ENCODE measurements around the gene B3GNT2.

- TF ChIP-seq REST (IDR thresholded peaks at IDR 0.05; ENCODE audit: low read depth): no peak
- TF ChIP-seq TAF1 (IDR thresholded peaks at IDR 0.05; ENCODE audit: low read depth): no peak
- TF ChIP-seq FOXM1 (IDR thresholded peaks at IDR 0.05; ENCODE audit: borderline replicate concordance, low read depth): no peak
- TF ChIP-seq EP300 (IDR thresholded peaks at IDR 0.05; ENCODE audit: borderline replicate concordance): no peak
- no peak for TF ChIP-seq TCF12 (IDR thresholded peaks at IDR 0.05; ENCODE audit: low read depth)
- no peak for TF ChIP-seq RAD21 (IDR thresholded peaks at IDR 0.05; ENCODE audit: low read depth)
- TF ChIP-seq NFIC (IDR thresholded peaks at IDR 0.05): no peak
- TF ChIP-seq CEBPB (IDR thresholded peaks at IDR 0.05): no peak
- TF ChIP-seq MAX (IDR thresholded peaks at IDR 0.05): no peak
Observed at GRCh38 chr2:62194558-62195420, 1.1 kb upstream of the B3GNT2 start.

Data from Ishikawa (cell line).